ENCODE results near the gene SOCS7.

Gene SOCS7

DNA sequence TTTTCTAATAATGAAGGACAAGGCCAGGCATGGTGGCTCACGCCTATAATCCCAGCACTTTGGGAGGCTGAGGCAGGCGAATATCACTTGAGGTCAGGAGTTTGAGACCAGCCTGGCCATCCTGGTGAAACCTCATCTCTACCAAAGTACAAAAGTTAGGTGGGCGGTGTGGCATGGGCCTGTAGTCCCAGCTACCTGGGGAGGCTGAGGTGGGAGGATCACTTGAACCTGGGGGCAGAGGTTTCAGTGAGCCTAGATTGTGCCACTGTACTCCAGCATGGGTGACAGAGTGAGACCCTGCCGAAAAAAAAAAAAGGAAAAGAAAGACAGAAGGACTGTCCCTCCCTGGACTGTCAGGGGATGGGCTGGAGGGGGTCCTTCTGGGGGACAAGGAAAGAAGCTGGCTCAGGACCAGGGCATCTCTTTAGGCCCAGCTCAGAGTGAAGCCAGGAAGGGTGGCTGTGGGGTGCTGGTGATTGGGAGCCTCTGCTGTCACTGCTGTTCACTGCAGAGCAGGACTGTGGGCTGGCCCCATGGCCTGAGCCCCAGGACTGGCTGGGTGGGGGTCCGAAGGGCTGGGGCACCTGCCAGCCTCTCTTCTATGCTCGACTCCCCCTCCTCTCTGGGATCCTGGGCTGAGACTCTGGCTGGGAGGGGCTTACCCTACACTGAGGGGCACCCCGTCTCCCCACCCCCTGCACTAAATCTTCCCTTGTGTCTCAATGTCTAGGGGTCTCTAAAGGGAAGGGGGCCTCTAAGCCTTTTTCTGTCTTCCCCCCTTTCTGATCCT is 75.7 kb downstream of the SOCS7 start:
- Histone ChIP-seq H3K9ac (ENCODE audit: low read length in 5 of 5) (peak overlapping the region; percentile 75 to 92 (median 82)), H3K27me3 (ENCODE audit: control insufficient read depth in 5 of 5, insufficient read depth in 4 of 5, low read length in 5 of 5) (no peaks in the 10 kb centered on the region), H3K36me3 (ENCODE audit: control insufficient read depth in 5 of 5, insufficient read depth in 5 of 5, low read length in 5 of 5) (no peaks in the 10 kb centered on the region), H3K27ac (ENCODE audit: low read depth, low read length) (peak overlapping the region; percentile 83), H3K4me1 (ENCODE audit: control insufficient read depth in 5 of 5, insufficient read depth in 5 of 5, low read length in 5 of 5) (peaks cover 11 to 58% (median 47%) of the 10 kb centered on the region in 5 donors), H3K9me3 (ENCODE audit: control insufficient read depth in 5 of 5, low read length in 5 of 5) (no peaks in the 10 kb centered on the region), H3K4me3 (ENCODE audit: low read depth in 1 of 5, low read length in 5 of 5) (peak overlapping the region; percentile 64 to 82 (median 70))

DNA sequence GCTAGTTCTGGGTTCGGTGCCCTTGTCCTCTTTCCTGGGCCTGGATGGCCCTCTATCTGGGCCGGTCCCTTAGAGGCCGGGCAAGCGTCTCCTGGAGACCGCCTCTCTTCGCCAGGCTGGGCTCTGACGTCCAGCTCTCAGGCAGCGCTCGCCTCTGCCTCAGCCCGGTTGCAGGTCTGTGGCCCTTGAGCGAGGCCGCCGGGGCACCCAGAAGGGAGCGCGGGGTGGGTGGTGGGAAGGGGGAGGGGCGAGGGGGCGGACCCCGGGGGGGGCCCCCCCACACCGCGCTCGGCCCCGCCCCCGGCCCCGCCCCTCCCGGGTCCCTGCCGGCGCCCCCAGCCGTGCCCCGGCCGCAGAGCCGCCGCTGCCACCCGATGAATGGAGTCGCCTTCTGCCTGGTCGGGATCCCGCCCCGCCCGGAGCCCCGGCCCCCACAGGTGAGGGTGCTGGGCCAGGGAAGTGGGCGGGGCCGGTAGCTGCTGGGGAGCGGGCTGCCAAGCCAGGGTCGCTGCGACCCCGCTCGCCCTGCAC is 76.5 kb downstream of the SOCS7 start, which contains the start of gene ARHGAP23:
Gene ARHGAP23, plus strand, starts transcription at position 353 of the 531 bp plus-strand sequence. Its CDS starts 22 bp downstream, at position 375.
- no peaks in the 10 kb centered on the region for H3K27me3 ChIP-seq (ENCODE audit: control insufficient read depth in 5 of 5, insufficient read depth in 4 of 5, low read length in 5 of 5)
- no peaks in the 10 kb centered on the region for H3K36me3 ChIP-seq (ENCODE audit: control insufficient read depth in 5 of 5, insufficient read depth in 5 of 5, low read length in 5 of 5)
- H3K9ac ChIP-seq (ENCODE audit: low read length in 5 of 5): peak within 1 kb of the TSS; percentile 83 to 92 (median 84)
- peaks cover 11 to 58% (median 47%) of the 10 kb centered on the region in 5 donors for H3K4me1 ChIP-seq (ENCODE audit: control insufficient read depth in 5 of 5, insufficient read depth in 5 of 5, low read length in 5 of 5)
- H3K27ac ChIP-seq (ENCODE audit: low read depth, low read length): peak within 1 kb of the TSS; percentile 89
- H3K4me3 ChIP-seq (ENCODE audit: low read depth in 1 of 5, low read length in 5 of 5): peak within 1 kb of the TSS; percentile 71 to 82 (median 79)
- H3K9me3 ChIP-seq (ENCODE audit: control insufficient read depth in 5 of 5, low read length in 5 of 5): no peaks in the 10 kb centered on the region

DNA sequence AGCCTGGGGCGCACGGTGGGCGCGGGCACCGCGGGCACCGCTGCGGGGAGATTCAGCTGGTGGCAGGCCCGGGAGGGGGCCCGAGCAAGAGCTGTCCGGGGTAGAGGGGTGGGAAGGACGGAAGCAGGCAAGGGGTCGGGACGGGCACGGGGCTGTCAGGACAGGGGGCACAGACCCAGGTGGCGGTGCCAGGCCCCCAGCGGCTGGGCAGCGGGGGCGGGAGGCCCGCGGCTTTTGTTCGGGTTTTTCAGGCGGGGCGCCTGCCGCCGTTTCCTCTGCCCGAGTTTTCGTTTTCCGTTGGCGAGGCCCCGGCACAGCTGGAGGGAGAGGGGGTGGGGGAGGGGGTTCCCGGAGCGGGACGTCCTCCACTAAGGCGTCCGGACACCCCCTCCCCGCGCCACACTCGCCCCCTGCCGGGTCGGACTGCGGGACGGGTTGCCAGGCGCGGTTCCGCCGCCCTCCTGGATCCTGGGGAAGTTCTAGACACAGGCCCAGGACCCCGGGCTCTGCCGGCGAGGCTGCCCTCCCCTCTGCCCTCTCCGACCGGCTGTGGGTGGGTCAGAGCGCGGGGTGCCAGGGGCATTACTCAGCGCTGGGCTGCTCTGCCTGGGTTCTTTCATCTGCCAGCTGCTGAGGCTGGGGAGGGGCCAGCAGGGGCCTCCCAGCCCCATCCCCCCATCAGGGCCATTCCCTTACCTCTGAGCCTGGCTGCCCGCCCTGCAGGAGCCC is 77.2 kb downstream of the SOCS7 start:
- H3K4me3 ChIP-seq (ENCODE audit: low read depth in 1 of 5, low read length in 5 of 5): peak overlapping the region; percentile 59 to 82 (median 73)
- peak overlapping the region; percentile 89 for H3K27ac ChIP-seq (ENCODE audit: low read depth, low read length)
- no peaks in the 10 kb centered on the region for H3K27me3 ChIP-seq (ENCODE audit: control insufficient read depth in 5 of 5, insufficient read depth in 4 of 5, low read length in 5 of 5)
- H3K36me3 ChIP-seq (ENCODE audit: control insufficient read depth in 5 of 5, insufficient read depth in 5 of 5, low read length in 5 of 5): no peaks in the 10 kb centered on the region
- peak overlapping the region; percentile 83 to 89 (median 84) for H3K9ac ChIP-seq (ENCODE audit: low read length in 5 of 5)
- H3K9me3 ChIP-seq (ENCODE audit: control insufficient read depth in 5 of 5, low read length in 5 of 5): no peaks in the 10 kb centered on the region
- peaks cover 11 to 56% (median 47%) of the 10 kb centered on the region in 5 donors for H3K4me1 ChIP-seq (ENCODE audit: control insufficient read depth in 5 of 5, insufficient read depth in 5 of 5, low read length in 5 of 5)

DNA sequence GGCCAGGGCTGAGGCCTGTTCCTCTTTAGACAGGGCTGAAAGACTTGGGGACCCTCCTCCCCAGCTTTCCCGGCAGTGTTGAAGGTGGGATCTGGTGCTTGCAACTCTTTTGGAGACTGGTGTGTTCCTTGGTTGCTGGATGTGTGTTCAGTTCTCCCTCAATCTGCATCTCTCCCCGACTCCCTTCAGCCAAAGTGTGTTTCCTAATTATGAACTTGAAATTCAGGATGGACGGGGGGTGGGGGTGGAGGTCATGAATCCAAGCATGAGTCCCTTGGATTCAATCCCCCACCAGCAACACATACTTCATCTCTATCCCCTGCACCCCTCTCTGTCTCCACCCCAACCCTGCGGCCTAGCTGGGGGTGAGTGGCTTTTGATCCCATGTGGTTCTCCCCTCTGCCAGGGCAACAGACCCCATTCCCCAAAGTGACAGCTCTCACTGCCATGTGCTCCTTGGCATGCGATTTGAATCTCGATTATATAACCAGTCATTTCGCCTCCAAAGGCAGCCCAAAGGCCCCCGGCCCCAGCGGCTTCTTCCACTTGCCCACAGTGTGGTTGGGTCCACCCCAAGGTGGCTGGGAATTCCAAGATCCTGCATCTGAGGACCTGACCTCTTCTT is 77.9 kb downstream of the SOCS7 start:
- Histone ChIP-seq H3K4me3 (ENCODE audit: low read depth in 1 of 5, low read length in 5 of 5) (peak overlapping the region; percentile 59 to 82 (median 73)), H3K36me3 (ENCODE audit: control insufficient read depth in 5 of 5, insufficient read depth in 5 of 5, low read length in 5 of 5) (no peaks in the 10 kb centered on the region), H3K9me3 (ENCODE audit: control insufficient read depth in 5 of 5, low read length in 5 of 5) (no peaks in the 10 kb centered on the region), H3K27ac (ENCODE audit: low read depth, low read length) (peak overlapping the region; percentile 89), H3K4me1 (ENCODE audit: control insufficient read depth in 5 of 5, insufficient read depth in 5 of 5, low read length in 5 of 5) (peaks cover 11 to 50% (median 47%) of the 10 kb centered on the region in 5 donors), H3K9ac (ENCODE audit: low read length in 5 of 5) (peak overlapping the region; percentile 83 to 89 (median 84)), H3K27me3 (ENCODE audit: control insufficient read depth in 5 of 5, insufficient read depth in 4 of 5, low read length in 5 of 5) (no peaks in the 10 kb centered on the region)

DNA sequence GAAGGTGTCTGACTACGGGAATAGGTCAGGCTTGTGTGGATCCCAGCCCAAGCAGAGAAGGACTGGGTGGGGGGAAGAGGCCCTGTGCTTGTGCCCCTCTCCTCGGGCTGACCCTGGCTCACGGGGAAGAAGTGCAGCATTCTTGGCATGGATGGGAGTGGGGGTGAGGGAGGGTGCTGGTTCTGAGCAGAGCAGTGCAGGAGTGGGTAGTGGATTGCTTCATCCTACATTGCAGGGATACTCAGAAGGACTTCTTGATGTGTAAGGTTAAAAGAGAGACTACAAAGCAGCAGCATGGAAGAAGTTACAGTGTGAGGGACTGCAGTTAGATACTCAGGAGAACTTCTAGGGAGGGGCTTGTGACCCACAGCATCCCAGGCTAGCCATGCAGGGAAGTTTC is 78.7 kb downstream of the SOCS7 start:
- Histone ChIP-seq H3K4me1 (ENCODE audit: control insufficient read depth in 5 of 5, insufficient read depth in 5 of 5, low read length in 5 of 5) (peaks cover 11 to 43% (median 40%) of the 10 kb centered on the region in 5 donors), H3K36me3 (ENCODE audit: control insufficient read depth in 5 of 5, insufficient read depth in 5 of 5, low read length in 5 of 5) (no peaks in the 10 kb centered on the region), H3K9me3 (ENCODE audit: control insufficient read depth in 5 of 5, low read length in 5 of 5) (no peaks in the 10 kb centered on the region), H3K27ac (ENCODE audit: low read depth, low read length) (peak overlapping the region; percentile 89), H3K4me3 (ENCODE audit: low read depth in 1 of 5, low read length in 5 of 5) (peak overlapping the region in 1 of 5 donors; percentile 71), H3K9ac (ENCODE audit: low read length in 5 of 5) (peak overlapping the region in 1 of 5 donors; percentile 87), H3K27me3 (ENCODE audit: control insufficient read depth in 5 of 5, insufficient read depth in 4 of 5, low read length in 5 of 5) (no peaks in the 10 kb centered on the region)

DNA sequence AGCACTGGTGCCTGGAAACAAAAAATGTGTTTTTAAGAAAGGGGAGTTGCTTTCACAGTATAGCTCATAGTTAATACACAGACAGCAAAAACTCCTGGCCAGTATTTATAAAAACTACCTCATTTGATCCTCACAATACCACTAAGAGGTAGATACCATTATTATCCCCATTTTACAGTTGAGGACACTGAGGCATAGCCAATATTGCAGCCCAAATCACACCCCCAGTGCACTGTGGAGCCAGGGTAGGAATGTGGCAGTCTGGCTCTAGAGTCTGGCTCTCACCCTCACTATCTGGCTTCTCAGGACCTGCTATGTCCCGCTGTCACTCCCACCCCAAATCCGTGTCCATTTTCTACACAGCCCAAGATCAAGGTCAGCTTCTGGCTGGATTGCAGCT is 79.2 kb downstream of the SOCS7 start:
- no peak overlapping the region for H3K9ac ChIP-seq (ENCODE audit: low read length in 5 of 5)
- H3K27me3 ChIP-seq (ENCODE audit: control insufficient read depth in 5 of 5, insufficient read depth in 4 of 5, low read length in 5 of 5): no peaks in the 10 kb centered on the region
- H3K27ac ChIP-seq (ENCODE audit: low read depth, low read length): peak overlapping the region; percentile 89
- H3K4me3 ChIP-seq (ENCODE audit: low read depth in 1 of 5, low read length in 5 of 5): no peak overlapping the region
- no peaks in the 10 kb centered on the region for H3K9me3 ChIP-seq (ENCODE audit: control insufficient read depth in 5 of 5, low read length in 5 of 5)
- no peaks in the 10 kb centered on the region for H3K36me3 ChIP-seq (ENCODE audit: control insufficient read depth in 5 of 5, insufficient read depth in 5 of 5, low read length in 5 of 5)
- peaks cover 9 to 38% (median 37%) of the 10 kb centered on the region in 5 donors for H3K4me1 ChIP-seq (ENCODE audit: control insufficient read depth in 5 of 5, insufficient read depth in 5 of 5, low read length in 5 of 5)

DNA sequence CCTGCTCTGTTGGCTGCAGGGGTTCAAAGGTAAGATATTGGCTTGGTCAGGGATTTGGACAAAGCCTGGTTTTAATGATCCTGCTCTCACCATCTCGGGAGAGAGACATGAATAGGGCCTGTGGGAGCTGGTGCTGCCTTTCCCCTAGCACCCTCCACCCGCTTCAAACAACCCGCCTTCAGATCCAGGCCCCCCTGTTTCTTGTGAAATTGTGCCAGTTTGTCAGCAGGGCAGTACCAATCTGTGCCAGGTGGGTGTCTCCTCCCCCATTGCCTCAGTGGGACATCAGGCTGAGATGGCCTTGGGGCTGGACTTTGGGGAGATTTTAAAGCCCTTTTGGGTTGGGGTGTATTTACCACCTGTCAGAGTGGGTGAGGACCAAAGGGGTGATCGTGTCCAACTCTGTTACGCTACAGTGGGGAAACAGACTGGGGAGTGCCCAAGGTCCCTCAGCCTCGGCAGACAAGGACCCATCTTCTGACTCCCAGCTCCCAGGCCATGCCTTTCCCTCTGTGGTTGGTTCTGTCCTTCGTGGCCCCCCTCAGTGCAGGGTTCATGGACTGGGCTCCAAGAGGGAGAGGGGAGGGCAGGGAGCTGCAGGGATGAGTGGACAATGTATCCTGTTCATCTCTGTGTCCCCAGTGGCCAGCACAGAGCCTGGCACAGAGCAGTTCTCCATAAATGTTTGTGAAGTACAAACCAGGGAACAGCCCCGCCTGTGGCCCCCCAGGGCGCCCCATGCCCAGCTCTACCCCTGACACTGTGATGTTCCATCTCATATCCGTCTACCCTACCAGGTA is 79.9 kb downstream of the SOCS7 start:
- Histone ChIP-seq H3K27me3 (ENCODE audit: control insufficient read depth in 5 of 5, insufficient read depth in 4 of 5, low read length in 5 of 5) (no peaks in the 10 kb centered on the region), H3K9ac (ENCODE audit: low read length in 5 of 5) (no peak overlapping the region), H3K36me3 (ENCODE audit: control insufficient read depth in 5 of 5, insufficient read depth in 5 of 5, low read length in 5 of 5) (no peaks in the 10 kb centered on the region), H3K27ac (ENCODE audit: low read depth, low read length) (no peak overlapping the region), H3K9me3 (ENCODE audit: control insufficient read depth in 5 of 5, low read length in 5 of 5) (no peaks in the 10 kb centered on the region), H3K4me3 (ENCODE audit: low read depth in 1 of 5, low read length in 5 of 5) (no peak overlapping the region), H3K4me1 (ENCODE audit: control insufficient read depth in 5 of 5, insufficient read depth in 5 of 5, low read length in 5 of 5) (peaks cover 9 to 42% (median 35%) of the 10 kb centered on the region in 5 donors)

DNA sequence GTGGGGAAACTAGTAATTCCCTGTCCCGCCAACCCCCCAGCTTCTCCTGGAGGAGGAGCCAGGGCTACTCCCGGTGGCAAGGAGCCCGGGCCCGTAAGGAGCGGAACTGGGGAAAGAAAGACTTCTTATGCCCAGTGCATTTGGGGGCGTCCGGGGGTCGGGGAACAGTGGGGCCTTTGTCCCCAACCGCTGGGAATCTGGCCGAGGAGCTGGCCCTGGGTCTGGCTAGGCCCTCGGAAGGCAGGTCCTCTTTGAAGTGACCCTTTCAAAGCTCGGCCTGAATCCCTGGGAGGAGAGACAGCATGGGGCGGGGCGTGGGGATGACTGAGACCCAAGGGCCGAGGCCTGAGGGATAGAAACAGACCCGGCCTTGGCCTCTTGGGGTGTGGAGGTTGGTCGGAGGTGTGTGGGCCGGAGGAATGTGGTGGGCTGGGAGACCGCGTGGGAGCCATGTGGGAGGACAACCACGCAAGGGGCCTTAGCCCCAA is 82.6 kb downstream of the SOCS7 start:
- H3K4me1 ChIP-seq (ENCODE audit: control insufficient read depth in 5 of 5, insufficient read depth in 5 of 5, low read length in 5 of 5): peaks cover 6 to 30% (median 18%) of the 10 kb centered on the region in 5 donors
- H3K27me3 ChIP-seq (ENCODE audit: control insufficient read depth in 5 of 5, insufficient read depth in 4 of 5, low read length in 5 of 5): no peaks in the 10 kb centered on the region
- no peak overlapping the region for H3K27ac ChIP-seq (ENCODE audit: low read depth, low read length)
- H3K4me3 ChIP-seq (ENCODE audit: low read depth in 1 of 5, low read length in 5 of 5): no peak overlapping the region
- H3K36me3 ChIP-seq (ENCODE audit: control insufficient read depth in 5 of 5, insufficient read depth in 5 of 5, low read length in 5 of 5): peaks cover 0 to 2% (median 0%) of the 10 kb centered on the region in 5 donors
- no peak overlapping the region for H3K9ac ChIP-seq (ENCODE audit: low read length in 5 of 5)
- H3K9me3 ChIP-seq (ENCODE audit: control insufficient read depth in 5 of 5, low read length in 5 of 5): no peaks in the 10 kb centered on the region

DNA sequence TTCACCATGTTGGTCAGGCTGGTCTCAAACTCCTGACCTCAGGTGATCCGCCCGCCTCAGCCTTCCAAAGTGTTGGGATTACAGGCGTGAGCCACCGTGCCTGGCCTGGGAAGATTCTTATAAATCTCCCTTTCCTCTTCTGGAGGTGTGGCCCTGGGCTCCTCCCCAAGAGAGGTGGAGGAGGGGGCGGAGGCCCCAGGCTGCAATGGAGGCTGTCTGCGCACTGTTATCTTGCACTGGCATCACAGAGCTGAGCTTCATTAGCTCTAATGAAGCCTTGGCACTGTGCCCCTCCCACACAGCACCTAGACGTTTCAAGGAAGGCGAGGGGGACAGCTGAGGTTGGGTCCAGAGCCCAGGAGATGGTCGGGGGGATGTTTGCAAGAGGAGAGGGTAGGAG is 84.2 kb downstream of the SOCS7 start:
- Histone ChIP-seq H3K4me3 (ENCODE audit: low read depth in 1 of 5, low read length in 5 of 5) (no peak overlapping the region), H3K9ac (ENCODE audit: low read length in 5 of 5) (no peak overlapping the region), H3K27me3 (ENCODE audit: control insufficient read depth in 5 of 5, insufficient read depth in 4 of 5, low read length in 5 of 5) (no peaks in the 10 kb centered on the region), H3K27ac (ENCODE audit: low read depth, low read length) (no peak overlapping the region), H3K36me3 (ENCODE audit: control insufficient read depth in 5 of 5, insufficient read depth in 5 of 5, low read length in 5 of 5) (peaks cover 0 to 4% (median 0%) of the 10 kb centered on the region in 5 donors), H3K4me1 (ENCODE audit: control insufficient read depth in 5 of 5, insufficient read depth in 5 of 5, low read length in 5 of 5) (peaks cover 0 to 16% (median 6%) of the 10 kb centered on the region in 5 donors), H3K9me3 (ENCODE audit: control insufficient read depth in 5 of 5, low read length in 5 of 5) (no peaks in the 10 kb centered on the region)

Data from subcutaneous abdominal adipose tissue (tissue), 5 donors.